ENCODE measurements around the gene HCN3.

HCN3 gene

GRCh38 chr1:155296661-155297060 is 19.4 kb downstream of the HCN3 start:
- no peak overlapping the region for H3K4me3 ChIP-seq (ENCODE audit: low read length)
- DNase-seq (ENCODE audit: low read depth): no peak
- no peak for TF ChIP-seq CTCF (conservative IDR thresholded peaks at IDR 0.05; ENCODE audit: low read depth, low read length)

- no peak overlapping the region for H3K4me3 ChIP-seq (ENCODE audit: low read length)
- no peak for DNase-seq (ENCODE audit: low read depth)
- TF ChIP-seq CTCF (conservative IDR thresholded peaks at IDR 0.05; ENCODE audit: low read depth, low read length): no peak
Observed at GRCh38 chr1:155297384-155297783, 20.1 kb downstream of the HCN3 start.

GRCh38 chr1:155300024-155300423 is 22.8 kb downstream of the HCN3 start:
- TF ChIP-seq CTCF (conservative IDR thresholded peaks at IDR 0.05; ENCODE audit: low read depth, low read length): no peak
- DNase-seq (ENCODE audit: low read depth): no peak
- no peak overlapping the region for H3K4me3 ChIP-seq (ENCODE audit: low read length)

GRCh38 chr1:155300553-155301329 is 23.5 kb downstream of the HCN3 start:
- no peak for DNase-seq (ENCODE audit: low read depth)
- TF ChIP-seq CTCF (conservative IDR thresholded peaks at IDR 0.05; ENCODE audit: low read depth, low read length): no peak
- H3K4me3 ChIP-seq (ENCODE audit: low read length): no peak overlapping the region

- H3K4me3 ChIP-seq (ENCODE audit: low read length): no peak within 1 kb of the TSS
- no peak for DNase-seq (ENCODE audit: low read depth)
- TF ChIP-seq CTCF (conservative IDR thresholded peaks at IDR 0.05; ENCODE audit: low read depth, low read length): no peak
Observed at GRCh38 chr1:155301342-155301841, 24.1 kb downstream of the HCN3 start, which contains the start of gene PKLR. TSS of gene PKLR (minus strand) at chr1:155301438. CDS start at chr1:155301395, 43 bp downstream.

- H3K4me3 ChIP-seq (ENCODE audit: low read length): no peak overlapping the region
- no peak for DNase-seq (ENCODE audit: low read depth)
- no peak for TF ChIP-seq CTCF (conservative IDR thresholded peaks at IDR 0.05; ENCODE audit: low read depth, low read length)
Observed at GRCh38 chr1:155304558-155305063, 27.3 kb downstream of the HCN3 start.
